BE2C (cell line): ENCODE measurements around the gene GNS.
"Not testable (repeated sequence)": the region's sequence is repeated elsewhere in the genome, so short reads cannot be mapped to it uniquely, and the experiment has no call there.

ENCODE experiments used
- DNase-seq: peaks from one replicate; pipeline ENCODE4 v3.0.0-alpha.2; 2020
- H3K27me3 ChIP-seq: fragments of 250-450 bp; sonication (Bioruptor Pico); 2 replicates; pipeline ENCODE4 v1.5.1; 2020; ENCODE audit warnings: mild to moderate bottlenecking
- H3K36me3 ChIP-seq: fragments of 250-450 bp; sonication (Bioruptor Pico); 2 replicates; pipeline ENCODE4 v1.5.1; 2020; ENCODE audit warnings: mild to moderate bottlenecking
- H3K4me1 ChIP-seq: fragments of 250-450 bp; sonication (Bioruptor Pico); 2 replicates; pipeline ENCODE4 v1.5.1; 2020
- H3K4me3 ChIP-seq: 2 replicates; pipeline ENCODE4 v1.5.1; 2011; ENCODE audit warnings: low read depth, low read length
- H3K9me3 ChIP-seq: fragments of 250-450 bp; sonication (Bioruptor Pico); 2 replicates; pipeline ENCODE4 v1.5.1; 2020
- TF ChIP-seq, protein P1 (sequence below): IDR thresholded peaks from 2 replicates; pipeline ENCODE4 v1.5.1; 2012; ENCODE audit warnings: mild to moderate bottlenecking, low read depth, low read length

GNS gene

DNA sequence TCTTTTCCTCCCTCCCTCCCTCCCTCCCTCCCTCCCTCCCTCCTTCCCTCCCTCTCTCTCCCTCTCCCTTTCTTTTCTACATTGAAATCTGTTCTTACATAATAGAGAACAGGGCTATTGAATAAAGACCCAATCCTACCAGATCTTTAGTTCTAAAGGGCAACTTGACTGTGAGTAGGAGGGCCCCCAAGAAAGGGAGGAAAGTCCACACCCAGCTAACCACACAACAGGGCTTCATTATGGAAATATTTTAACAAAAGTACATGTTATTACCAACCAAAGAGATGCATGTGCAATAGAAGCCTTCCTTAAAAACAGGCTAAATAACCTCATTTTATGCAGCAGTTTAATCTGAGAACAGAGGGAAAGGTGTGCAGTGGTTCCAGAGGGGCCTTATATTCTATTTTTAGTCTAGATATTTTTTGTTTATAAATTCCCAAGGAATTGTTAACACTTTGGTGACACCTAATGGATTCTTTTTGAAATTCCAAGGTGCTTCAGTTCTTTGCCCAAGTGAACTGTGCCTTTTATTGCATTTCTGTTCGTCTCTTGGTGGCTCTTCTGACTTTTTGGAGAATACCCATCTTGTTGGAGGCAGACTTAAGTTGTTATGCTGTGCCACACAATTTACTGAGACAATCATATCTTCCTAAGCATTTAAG lies 63.0 kb downstream of the GNS start:
- TF ChIP-seq, protein P1, sequence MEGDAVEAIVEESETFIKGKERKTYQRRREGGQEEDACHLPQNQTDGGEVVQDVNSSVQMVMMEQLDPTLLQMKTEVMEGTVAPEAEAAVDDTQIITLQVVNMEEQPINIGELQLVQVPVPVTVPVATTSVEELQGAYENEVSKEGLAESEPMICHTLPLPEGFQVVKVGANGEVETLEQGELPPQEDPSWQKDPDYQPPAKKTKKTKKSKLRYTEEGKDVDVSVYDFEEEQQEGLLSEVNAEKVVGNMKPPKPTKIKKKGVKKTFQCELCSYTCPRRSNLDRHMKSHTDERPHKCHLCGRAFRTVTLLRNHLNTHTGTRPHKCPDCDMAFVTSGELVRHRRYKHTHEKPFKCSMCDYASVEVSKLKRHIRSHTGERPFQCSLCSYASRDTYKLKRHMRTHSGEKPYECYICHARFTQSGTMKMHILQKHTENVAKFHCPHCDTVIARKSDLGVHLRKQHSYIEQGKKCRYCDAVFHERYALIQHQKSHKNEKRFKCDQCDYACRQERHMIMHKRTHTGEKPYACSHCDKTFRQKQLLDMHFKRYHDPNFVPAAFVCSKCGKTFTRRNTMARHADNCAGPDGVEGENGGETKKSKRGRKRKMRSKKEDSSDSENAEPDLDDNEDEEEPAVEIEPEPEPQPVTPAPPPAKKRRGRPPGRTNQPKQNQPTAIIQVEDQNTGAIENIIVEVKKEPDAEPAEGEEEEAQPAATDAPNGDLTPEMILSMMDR, result peak; percentile 35

DNA sequence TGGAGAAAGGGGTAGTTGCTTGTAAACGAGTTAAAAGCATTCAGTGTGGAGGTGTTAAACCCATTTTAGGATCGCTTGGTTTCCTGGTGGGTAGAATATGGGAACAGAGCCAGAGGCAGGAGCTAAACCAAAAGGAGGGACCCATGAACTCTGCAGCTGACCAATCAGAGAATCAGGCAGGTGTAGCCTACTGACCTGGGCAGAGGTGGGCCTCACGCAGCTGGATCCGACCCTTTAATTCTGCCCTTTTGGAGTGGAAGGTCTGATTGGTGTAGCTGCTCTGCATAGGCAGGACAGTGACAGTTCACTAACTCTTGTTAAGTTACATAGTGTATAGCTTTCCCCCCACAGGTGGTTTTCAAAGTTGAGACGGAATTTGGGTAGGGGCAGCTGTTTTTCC lies 63.7 kb downstream of the GNS start:
- Histone ChIP-seq H3K4me1 (no peaks in the 10 kb centered on the region), H3K9me3 (no peaks in the 10 kb centered on the region), H3K4me3 (no peak overlapping the region), H3K36me3 (peaks cover 11% of the 10 kb centered on the region), H3K27me3 (no peaks in the 10 kb centered on the region)
- TF ChIP-seq, protein P1, result no peak
- DNase-seq, result no peak

More for the DNA sequence above, 63.0 kb downstream of the GNS start:
- no peak for DNase-seq
- Histone ChIP-seq H3K4me1 (peaks cover 4% of the 10 kb centered on the region; the same call in 1 of the 2 replicates), H3K36me3 (peaks cover 11% of the 10 kb centered on the region), H3K27me3 (no peaks in the 10 kb centered on the region), H3K9me3 (no peaks in the 10 kb centered on the region), H3K4me3 (no peak overlapping the region)

DNA sequence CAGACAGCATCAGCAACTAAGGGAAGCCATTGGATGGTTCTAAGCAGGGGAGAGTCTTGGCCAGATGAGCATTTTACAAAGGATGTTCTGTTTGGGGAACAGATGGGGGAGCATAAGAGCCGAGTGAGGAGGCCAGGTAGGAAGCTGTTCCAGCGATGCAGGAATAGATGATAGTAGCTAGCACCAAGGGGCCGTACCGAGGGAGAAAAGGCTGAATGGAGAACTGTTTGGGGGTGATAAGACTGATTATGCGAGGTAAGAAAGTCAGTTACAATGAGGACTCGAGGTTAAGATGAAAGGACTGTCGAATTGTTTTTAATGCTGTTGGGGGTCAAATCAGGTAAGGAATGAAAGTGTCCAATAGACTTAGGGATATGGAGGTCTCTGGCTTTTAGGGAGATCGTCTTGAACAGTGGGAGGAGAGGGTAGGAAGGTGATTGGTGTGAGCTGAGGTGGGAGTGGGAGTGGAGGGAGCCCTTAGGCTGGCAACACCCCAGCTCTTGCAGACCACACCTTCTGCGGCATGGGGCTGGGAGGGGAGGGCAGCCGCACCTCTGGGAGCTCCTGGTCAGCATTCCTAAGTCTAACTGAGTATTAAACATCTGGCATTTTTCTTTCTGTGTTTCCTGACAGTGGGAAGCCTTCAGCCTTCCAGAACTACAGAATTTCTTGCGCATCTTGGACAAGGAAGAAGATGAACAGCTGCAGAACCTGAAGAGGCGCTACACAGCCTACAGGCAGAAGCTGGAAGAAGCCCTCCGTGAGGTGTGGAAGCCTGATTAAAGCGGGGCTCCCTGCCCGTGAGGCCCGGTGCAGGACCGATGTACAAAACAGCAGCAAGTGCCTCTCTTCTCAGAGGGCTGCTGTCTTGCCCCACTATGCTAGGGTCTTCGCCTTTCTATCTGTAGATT lies 64.8 kb downstream of the GNS start:
- TF ChIP-seq, protein P1, result no peak
- H3K4me3 ChIP-seq, result no peak overlapping the region
- H3K9me3 ChIP-seq, result no peaks in the 10 kb centered on the region
- no peaks in the 10 kb centered on the region for H3K4me1 ChIP-seq
- DNase-seq, result no peak
- H3K36me3 ChIP-seq, result peaks cover 14% of the 10 kb centered on the region
- no peaks in the 10 kb centered on the region for H3K27me3 ChIP-seq

DNA sequence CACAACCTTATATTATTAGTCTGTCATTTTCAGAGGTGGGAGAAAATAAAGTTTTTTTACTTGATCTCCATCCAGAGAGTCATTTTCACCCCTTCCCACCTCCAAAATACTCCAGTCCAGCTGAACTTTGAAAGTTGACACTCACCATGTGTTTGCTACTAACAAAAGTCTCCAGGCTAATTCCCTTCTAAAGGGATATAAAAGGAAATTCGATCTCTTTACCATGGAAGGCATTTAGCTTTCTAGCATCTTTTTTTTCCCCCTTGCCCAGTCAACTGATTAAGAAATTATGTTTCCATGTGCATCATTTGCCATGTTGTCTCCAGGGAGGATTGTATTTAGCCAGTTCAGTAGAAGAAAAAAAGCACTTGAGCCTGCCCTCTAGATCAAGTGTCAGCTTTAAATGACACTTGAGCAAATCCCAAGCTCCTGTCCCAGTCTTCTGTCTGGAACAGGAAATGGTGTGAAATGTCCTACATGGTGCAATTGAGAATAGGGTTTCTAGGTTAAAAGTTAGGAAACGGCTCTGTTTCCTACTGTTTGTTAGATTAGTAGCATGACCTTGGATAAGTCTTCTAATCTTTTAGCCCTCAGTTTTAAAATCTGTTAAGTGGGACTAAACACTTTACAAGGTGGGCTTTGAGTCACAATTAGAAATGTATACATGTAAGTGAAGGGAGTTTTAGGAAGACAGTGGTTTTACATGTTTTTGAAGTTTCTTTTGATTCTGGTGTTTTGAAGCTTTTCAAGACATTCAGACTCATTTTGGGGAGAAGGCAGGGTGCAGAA lies 67.2 kb downstream of the GNS start:
- Histone ChIP-seq H3K36me3 (peaks cover 25% of the 10 kb centered on the region), H3K4me3 (no peak overlapping the region)
- DNase-seq, result no peak

DNA sequence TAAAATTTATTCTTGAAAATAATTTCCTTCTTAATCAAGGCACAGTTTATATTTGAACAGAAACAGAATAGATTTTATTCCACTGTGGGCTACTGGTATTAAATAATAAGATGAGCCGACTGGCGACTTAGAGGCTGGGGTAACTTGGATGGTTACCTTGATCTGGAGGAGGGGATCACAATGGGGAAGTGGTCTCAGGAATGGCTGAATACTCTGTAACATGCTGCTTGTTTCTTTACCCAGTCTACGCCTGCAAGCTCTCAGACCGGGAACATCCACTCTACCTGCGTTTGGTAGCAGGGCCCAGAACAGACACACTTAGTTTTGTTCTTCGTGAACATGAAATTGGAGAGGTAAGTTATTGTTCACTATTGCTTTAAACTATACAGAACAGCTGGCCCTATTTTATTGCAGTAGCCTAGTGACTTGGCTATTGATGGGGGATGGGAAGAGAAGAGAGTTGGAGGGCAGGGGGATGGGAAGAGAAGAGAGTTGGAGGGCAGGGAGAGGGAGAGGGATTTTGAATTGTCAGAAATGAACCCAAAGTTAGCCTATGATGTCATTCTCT lies 67.9 kb downstream of the GNS start:
- Histone ChIP-seq H3K9me3 (no peaks in the 10 kb centered on the region), H3K27me3 (no peaks in the 10 kb centered on the region), H3K36me3 (peaks cover 31% of the 10 kb centered on the region), H3K4me3 (no peak overlapping the region), H3K4me1 (no peaks in the 10 kb centered on the region)
- TF ChIP-seq, protein P1, result no peak
- no peak for DNase-seq

More for the DNA sequence above, 67.2 kb downstream of the GNS start:
- Histone ChIP-seq H3K27me3 (no peaks in the 10 kb centered on the region), H3K4me1 (no peaks in the 10 kb centered on the region), H3K9me3 (no peaks in the 10 kb centered on the region)
- TF ChIP-seq, protein P1, result no peak

DNA sequence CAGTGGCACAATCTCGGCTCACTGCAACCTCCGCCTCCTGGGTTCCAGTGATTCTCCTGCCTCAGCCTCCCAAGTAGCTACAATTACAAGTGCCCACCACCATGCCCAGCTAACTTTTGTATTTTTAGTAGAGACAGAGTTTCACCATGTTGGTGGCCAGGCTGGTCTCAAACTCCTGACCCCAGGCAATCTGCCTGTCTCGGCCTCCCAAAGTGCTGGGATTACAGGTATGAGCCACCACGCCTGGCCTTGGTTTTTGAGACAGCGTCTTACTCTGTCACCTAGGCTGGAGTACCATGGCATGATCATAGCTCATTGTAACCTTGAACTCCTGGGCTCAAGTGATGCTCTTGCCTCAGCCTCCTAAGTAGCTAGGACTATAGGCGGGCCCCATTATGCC lies 69.0 kb downstream of the GNS start:
- not testable (repeated sequence) for H3K9me3 ChIP-seq, H3K27me3 ChIP-seq, H3K4me3 ChIP-seq, H3K4me1 ChIP-seq, DNase-seq
- peaks cover 37% of the 10 kb centered on the region for H3K36me3 ChIP-seq
